ENCODE measurements around the gene CDC42EP3.

Gene CDC42EP3

DNA sequence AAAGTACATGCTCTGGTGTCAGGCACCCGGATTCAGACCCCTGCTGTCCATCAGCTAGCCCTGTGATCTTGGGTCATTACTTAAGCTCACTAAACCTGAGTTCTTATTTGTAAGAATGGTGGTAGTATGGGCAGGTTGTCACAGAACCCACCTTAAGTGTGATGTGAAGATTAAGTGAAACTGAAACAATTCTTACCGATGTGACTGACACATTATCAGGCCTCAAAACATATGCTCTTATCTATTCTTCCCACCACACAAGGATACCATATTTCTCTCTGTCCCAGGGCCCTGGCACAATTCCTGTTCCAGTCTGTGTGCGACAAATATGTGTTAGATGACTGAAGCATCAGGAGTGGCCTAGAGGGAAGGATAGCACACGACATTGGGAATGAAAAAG is 11.0 kb upstream of the CDC42EP3 start:
- Histone ChIP-seq H3K36me3 (ENCODE audit: control insufficient read depth, insufficient read depth, low read length) (no peaks in the 10 kb centered on the region), H3K79me2 (no peaks in the 10 kb centered on the region), H3K9ac (no peak overlapping the region), H3K4me1 (no peaks in the 10 kb centered on the region), H3K4me2 (ENCODE audit: low read length) (no peak overlapping the region), H2AFZ (no peak overlapping the region), H3K4me3 (ENCODE audit: low read depth, low read length) (no peak overlapping the region), H3K27ac (no peak overlapping the region), H3K27me3 (ENCODE audit: control insufficient read depth, insufficient read depth, low read length) (no peaks in the 10 kb centered on the region), H3K9me3 (ENCODE audit: control insufficient read depth, low read length) (no peaks in the 10 kb centered on the region)
- TF ChIP-seq, protein P1, sequence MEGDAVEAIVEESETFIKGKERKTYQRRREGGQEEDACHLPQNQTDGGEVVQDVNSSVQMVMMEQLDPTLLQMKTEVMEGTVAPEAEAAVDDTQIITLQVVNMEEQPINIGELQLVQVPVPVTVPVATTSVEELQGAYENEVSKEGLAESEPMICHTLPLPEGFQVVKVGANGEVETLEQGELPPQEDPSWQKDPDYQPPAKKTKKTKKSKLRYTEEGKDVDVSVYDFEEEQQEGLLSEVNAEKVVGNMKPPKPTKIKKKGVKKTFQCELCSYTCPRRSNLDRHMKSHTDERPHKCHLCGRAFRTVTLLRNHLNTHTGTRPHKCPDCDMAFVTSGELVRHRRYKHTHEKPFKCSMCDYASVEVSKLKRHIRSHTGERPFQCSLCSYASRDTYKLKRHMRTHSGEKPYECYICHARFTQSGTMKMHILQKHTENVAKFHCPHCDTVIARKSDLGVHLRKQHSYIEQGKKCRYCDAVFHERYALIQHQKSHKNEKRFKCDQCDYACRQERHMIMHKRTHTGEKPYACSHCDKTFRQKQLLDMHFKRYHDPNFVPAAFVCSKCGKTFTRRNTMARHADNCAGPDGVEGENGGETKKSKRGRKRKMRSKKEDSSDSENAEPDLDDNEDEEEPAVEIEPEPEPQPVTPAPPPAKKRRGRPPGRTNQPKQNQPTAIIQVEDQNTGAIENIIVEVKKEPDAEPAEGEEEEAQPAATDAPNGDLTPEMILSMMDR (IDR thresholded peaks at IDR 0.05) = no peak

DNA sequence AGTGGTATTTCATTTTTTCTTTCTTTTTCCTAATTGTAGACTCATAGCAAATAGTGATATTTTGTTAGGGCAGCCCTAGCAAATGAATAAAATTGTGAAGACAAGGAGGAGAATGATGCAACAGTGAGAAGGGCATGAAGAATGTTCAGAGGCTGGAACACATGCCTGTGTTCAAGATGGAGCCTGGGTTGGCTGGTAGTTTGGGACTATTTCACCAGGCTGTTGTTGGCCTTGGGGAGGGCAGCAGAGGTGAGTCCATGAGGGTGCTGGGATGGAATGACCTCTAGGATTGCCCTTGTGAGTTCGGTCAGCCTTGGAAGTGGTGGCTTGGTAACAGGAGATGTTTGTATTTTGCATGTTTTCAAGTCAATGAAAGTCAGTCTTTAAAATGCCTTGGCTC is 10.1 kb upstream of the CDC42EP3 start:
- no peak overlapping the region for H2AFZ ChIP-seq
- H3K4me2 ChIP-seq (ENCODE audit: low read length) = no peak overlapping the region
- TF ChIP-seq, protein P1 (IDR thresholded peaks at IDR 0.05) = no peak
- no peaks in the 10 kb centered on the region for H3K9me3 ChIP-seq (ENCODE audit: control insufficient read depth, low read length)
- H3K9ac ChIP-seq = no peak overlapping the region
- H3K27me3 ChIP-seq (ENCODE audit: control insufficient read depth, insufficient read depth, low read length) = no peaks in the 10 kb centered on the region
- H3K4me3 ChIP-seq (ENCODE audit: low read depth, low read length) = no peak overlapping the region
- H3K36me3 ChIP-seq (ENCODE audit: control insufficient read depth, insufficient read depth, low read length) = no peaks in the 10 kb centered on the region
- no peaks in the 10 kb centered on the region for H3K79me2 ChIP-seq
- H3K4me1 ChIP-seq = no peaks in the 10 kb centered on the region
- H3K27ac ChIP-seq = no peak overlapping the region

DNA sequence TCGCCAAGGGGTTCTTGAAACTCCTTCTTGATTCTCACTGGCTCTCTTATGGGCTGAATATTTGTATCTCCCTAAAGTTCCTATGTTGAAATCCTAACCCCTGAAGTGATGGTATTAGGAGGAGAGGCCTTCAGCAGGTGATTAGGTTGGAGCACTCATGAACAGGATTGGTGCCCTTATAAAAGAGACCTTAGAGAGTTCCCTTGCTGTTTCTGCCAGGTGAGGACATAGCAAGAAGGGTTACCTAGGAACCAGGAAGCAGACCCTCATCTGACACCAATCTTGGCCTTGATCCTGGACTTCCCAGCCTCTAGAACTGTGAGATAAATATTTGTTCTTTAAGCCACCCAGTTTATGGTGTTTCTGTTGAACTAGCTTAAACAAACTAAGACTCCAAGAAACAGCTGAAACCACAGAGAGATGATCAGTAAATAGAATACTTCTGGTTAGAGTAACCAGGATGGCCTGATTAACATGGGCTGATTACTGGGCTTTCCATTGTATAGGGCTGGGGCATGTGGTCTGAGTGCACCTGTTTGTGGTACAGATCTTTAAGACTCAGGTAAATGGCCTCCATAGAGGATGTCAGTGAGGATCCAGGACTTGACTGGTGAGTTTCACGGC is 7.7 kb upstream of the CDC42EP3 start:
- TF ChIP-seq, protein P1 (IDR thresholded peaks at IDR 0.05) = no peak
- H3K79me2 ChIP-seq = no peaks in the 10 kb centered on the region
- no peaks in the 10 kb centered on the region for H3K36me3 ChIP-seq (ENCODE audit: control insufficient read depth, insufficient read depth, low read length)
- H3K4me2 ChIP-seq (ENCODE audit: low read length) = no peak overlapping the region
- H3K4me1 ChIP-seq = no peaks in the 10 kb centered on the region
- H3K27ac ChIP-seq = no peak overlapping the region
- H3K9ac ChIP-seq = no peak overlapping the region
- H3K9me3 ChIP-seq (ENCODE audit: control insufficient read depth, low read length) = no peaks in the 10 kb centered on the region
- H2AFZ ChIP-seq = no peak overlapping the region
- H3K27me3 ChIP-seq (ENCODE audit: control insufficient read depth, insufficient read depth, low read length) = no peaks in the 10 kb centered on the region
- H3K4me3 ChIP-seq (ENCODE audit: low read depth, low read length) = no peak overlapping the region

DNA sequence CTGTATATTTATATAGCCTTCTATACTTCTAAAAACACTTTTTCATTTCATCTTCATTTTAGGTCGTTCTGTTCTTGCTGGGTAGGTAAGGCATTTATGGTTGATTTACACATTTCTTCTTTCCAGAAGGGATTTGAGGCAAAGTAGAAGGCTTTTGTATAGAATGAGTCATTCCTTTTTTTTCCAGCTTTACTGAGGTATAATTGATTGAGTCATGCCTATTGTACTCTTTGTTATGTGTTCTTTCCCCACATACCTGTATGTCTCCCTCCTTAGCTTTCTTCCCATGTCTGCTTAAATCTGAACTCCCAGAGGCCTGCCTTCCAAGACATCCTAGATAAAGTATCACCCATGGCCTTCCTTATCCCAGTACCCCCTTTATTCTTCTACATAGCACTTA is 4.8 kb upstream of the CDC42EP3 start:
- Histone ChIP-seq H3K4me1 (no peaks in the 10 kb centered on the region), H3K9me3 (ENCODE audit: control insufficient read depth, low read length) (no peaks in the 10 kb centered on the region), H3K4me3 (ENCODE audit: low read depth, low read length) (no peak overlapping the region), H3K9ac (no peak overlapping the region), H3K27ac (no peak overlapping the region), H2AFZ (no peak overlapping the region), H3K79me2 (no peaks in the 10 kb centered on the region), H3K27me3 (ENCODE audit: control insufficient read depth, insufficient read depth, low read length) (no peaks in the 10 kb centered on the region), H3K36me3 (ENCODE audit: control insufficient read depth, insufficient read depth, low read length) (no peaks in the 10 kb centered on the region), H3K4me2 (ENCODE audit: low read length) (no peak overlapping the region)
- TF ChIP-seq, protein P1 (IDR thresholded peaks at IDR 0.05) = no peak

DNA sequence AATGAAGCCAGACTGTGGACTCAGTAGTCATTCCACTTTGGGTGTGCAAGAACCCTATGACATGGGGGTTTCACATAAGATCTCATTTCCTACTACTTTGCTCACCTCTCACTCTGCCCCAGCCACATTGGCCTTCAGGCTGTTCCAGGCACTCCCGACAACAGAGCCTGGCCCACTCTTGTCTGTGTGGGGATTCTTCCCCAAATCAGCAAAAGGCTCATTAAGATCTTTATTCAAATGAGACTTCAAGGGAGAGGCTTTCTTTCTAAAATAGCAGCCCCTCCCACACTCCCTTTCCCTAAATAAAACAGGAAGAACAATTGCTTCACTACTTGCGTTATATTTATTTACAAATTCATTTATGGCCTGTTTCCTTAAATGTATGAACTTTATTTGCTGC is 3.5 kb upstream of the CDC42EP3 start:
- Histone ChIP-seq H3K4me1 (no peaks in the 10 kb centered on the region), H3K4me2 (ENCODE audit: low read length) (no peak overlapping the region), H3K36me3 (ENCODE audit: control insufficient read depth, insufficient read depth, low read length) (no peaks in the 10 kb centered on the region), H2AFZ (no peak overlapping the region), H3K9me3 (ENCODE audit: control insufficient read depth, low read length) (no peaks in the 10 kb centered on the region), H3K79me2 (no peaks in the 10 kb centered on the region), H3K9ac (no peak overlapping the region), H3K27ac (no peak overlapping the region), H3K27me3 (ENCODE audit: control insufficient read depth, insufficient read depth, low read length) (no peaks in the 10 kb centered on the region), H3K4me3 (ENCODE audit: low read depth, low read length) (no peak overlapping the region)
- TF ChIP-seq, protein P1 (IDR thresholded peaks at IDR 0.05) = no peak
